HepG2 (cell line): ENCODE data around the gene LSM2. TPM values are rescaled to one million over a fixed set of nuclear protein-coding genes. Genes with fewer than 3 reads are reported as not detected.

Experiments used
- ETV6 ChIP-seq: sonication (generic); formaldehyde crosslinking; conservative IDR thresholded peaks from 2 replicates; pipeline ENCODE4 v1.4.0; 2020; ENCODE audit warnings: missing genetic modification reagents
- KLF13 ChIP-seq: sonication (generic); formaldehyde crosslinking; IDR thresholded peaks from 2 replicates; pipeline ENCODE4 v1.4.0; 2020; ENCODE audit warnings: mild to moderate bottlenecking, missing genetic modification reagents
- MATR3 ChIP-seq: sonication (generic); formaldehyde crosslinking; IDR thresholded peaks from 2 replicates; pipeline ENCODE4 v1.4.0; 2020; ENCODE audit warnings: missing genetic modification reagents
- MTF1 ChIP-seq: sonication (generic); formaldehyde crosslinking; IDR thresholded peaks from 2 replicates; pipeline ENCODE4 v1.5.0; 2020; ENCODE audit warnings: missing genetic modification reagents
- NR2F2 ChIP-seq: IDR thresholded peaks from 2 replicates; pipeline ENCODE4 v1.6.1; 2012; ENCODE audit warnings: low read depth, inconsistent platforms, borderline replicate concordance
- SOX6 ChIP-seq, 2 experiments: fragments of 450-650 bp in 1 of 2; sonication (generic) in 1 of 2; formaldehyde crosslinking in 1 of 2; IDR thresholded peaks; 2 replicates each; pipeline versions ENCODE4 v1.4.0 to v1.6.1; 2017 to 2020; ENCODE audit warnings: antibody characterized with exemption in 1 of 2, mild to moderate bottlenecking in 1 of 2, missing genetic modification reagents in 1 of 2
- ZNF234 ChIP-seq: sonication (generic); formaldehyde crosslinking; conservative IDR thresholded peaks from 2 replicates; pipeline ENCODE4 v1.5.1; 2020; ENCODE audit warnings: mild to moderate bottlenecking, missing genetic modification reagents
- polyA plus RNA-seq, 8 experiments: library from polyadenylated mRNA; depleted of rRNA in 3 of 8; stranded (reverse) in 7 of 8; unstranded in 1 of 8; fragments of >200 nt; fragmentation: Illumina TruSeq in 4 of 8; extraction: Trizol in 4 of 8; gene quantifications; 2 replicates each; pipeline versions ENCODE4 v1.2.1 to v1.2.3, GENCODE V29; 2011 to 2016; ENCODE audit warnings: low read depth in 4 of 8, missing spikeins in 1 of 8, mixed read lengths in 1 of 8; ENCODE audit not compliant: insufficient read depth in 1 of 8
- total RNA-seq, 5 experiments: library from RNA; depleted of rRNA; stranded (reverse); fragments of >200 nt; fragmentation: Illumina TruSeq; extraction: Trizol; gene quantifications; 2 replicates each; pipeline ENCODE4 v1.2.3, GENCODE V29; 2016; ENCODE audit warnings: low read depth in 1 of 5
- TF ChIP-seq, protein P1 (sequence below): sonication (generic); formaldehyde crosslinking; IDR thresholded peaks from 2 replicates; pipeline ENCODE4 v1.5.1; 2020; ENCODE audit warnings: missing genetic modification reagents, mild to moderate bottlenecking, borderline replicate concordance
- TF ChIP-seq, protein P2 (sequence below): fragments of 450-650 bp; IDR thresholded peaks from 2 replicates; pipeline ENCODE4 v1.6.1; 2017; ENCODE audit warnings: mild to moderate bottlenecking

LSM2 gene
- total and polyA plus RNA-seq, 2 of the 13 experiments (the other 11 are each of a cell fraction or from before 2014, with no cell fraction given), result 69.4 to 90.5 TPM

DNA sequence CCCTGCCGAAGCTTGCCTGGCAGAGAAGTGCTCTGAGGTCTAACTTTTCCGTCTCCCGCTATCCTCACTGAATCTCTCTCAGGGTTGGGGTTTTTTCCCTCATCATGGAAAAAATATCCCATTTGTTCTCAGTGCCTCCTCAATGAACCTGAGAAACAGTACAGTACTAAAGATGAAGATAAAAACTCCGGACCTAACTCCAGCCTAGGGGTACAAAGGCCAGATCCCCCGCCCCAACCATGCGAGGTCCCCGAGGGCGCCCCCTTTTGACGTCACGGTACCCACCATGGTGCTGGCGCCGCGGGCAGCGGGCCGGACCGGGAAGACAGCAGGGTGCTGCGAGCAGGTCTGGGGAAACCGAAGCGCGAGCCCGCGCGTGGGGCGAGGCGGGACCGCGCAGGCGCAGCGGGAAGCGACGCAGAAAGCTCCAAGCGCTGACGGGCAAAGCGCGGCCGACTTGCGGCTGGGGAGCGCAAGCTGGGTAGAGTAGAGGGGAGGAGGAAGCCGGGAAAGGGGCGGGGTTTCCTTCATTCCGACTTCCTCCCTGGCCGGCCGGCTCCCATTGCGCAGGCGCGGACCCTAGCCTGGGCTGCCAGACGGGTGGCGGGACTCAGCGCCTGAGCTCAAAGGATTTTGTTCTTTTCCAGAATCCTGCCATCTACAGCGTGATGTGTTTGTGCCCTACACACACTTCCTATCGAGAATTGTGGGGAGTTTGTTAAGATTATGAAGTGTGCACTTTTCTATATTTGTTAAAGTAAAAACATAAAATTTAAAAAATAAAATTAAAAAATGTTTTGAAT is at the start of gene LSM2 (continued):
- TF ChIP-seq NR2F2, result peak; percentile 55; the same call in 1 of the 2 replicates
- no peak for TF ChIP-seq SOX6 (IDR thresholded peaks at IDR 0.05)
- peak; percentile 89 for TF ChIP-seq SOX6 (CRISPR knock-in tag; IDR thresholded peaks at IDR 0.05)
- TF ChIP-seq ETV6 (CRISPR knock-in tag), result peak; percentile 66; the same call in 1 of the 2 replicates
- TF ChIP-seq, protein P1, sequence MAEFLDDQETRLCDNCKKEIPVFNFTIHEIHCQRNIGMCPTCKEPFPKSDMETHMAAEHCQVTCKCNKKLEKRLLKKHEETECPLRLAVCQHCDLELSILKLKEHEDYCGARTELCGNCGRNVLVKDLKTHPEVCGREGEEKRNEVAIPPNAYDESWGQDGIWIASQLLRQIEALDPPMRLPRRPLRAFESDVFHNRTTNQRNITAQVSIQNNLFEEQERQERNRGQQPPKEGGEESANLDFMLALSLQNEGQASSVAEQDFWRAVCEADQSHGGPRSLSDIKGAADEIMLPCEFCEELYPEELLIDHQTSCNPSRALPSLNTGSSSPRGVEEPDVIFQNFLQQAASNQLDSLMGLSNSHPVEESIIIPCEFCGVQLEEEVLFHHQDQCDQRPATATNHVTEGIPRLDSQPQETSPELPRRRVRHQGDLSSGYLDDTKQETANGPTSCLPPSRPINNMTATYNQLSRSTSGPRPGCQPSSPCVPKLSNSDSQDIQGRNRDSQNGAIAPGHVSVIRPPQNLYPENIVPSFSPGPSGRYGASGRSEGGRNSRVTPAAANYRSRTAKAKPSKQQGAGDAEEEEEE, result no peak
- TF ChIP-seq, protein P2, sequence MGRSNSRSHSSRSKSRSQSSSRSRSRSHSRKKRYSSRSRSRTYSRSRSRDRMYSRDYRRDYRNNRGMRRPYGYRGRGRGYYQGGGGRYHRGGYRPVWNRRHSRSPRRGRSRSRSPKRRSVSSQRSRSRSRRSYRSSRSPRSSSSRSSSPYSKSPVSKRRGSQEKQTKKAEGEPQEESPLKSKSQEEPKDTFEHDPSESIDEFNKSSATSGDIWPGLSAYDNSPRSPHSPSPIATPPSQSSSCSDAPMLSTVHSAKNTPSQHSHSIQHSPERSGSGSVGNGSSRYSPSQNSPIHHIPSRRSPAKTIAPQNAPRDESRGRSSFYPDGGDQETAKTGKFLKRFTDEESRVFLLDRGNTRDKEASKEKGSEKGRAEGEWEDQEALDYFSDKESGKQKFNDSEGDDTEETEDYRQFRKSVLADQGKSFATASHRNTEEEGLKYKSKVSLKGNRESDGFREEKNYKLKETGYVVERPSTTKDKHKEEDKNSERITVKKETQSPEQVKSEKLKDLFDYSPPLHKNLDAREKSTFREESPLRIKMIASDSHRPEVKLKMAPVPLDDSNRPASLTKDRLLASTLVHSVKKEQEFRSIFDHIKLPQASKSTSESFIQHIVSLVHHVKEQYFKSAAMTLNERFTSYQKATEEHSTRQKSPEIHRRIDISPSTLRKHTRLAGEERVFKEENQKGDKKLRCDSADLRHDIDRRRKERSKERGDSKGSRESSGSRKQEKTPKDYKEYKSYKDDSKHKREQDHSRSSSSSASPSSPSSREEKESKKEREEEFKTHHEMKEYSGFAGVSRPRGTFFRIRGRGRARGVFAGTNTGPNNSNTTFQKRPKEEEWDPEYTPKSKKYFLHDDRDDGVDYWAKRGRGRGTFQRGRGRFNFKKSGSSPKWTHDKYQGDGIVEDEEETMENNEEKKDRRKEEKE, result no peak
- no peak for TF ChIP-seq KLF13 (CRISPR knock-in tag)
- no peak for TF ChIP-seq MATR3 (CRISPR knock-in tag)
- TF ChIP-seq ZNF234 (CRISPR knock-in tag), result no peak
- no peak for TF ChIP-seq MTF1 (CRISPR knock-in tag)
